Stimulated activated CD4-positive, alpha-beta T cell treated with anti-CD3 and anti-CD28 coated beads, Interleukin-12 subunit alpha, Interleukin-12 subunit beta, amount 100 ng/mL, for 48 hours (primary cell): ENCODE results near the gene HNRNPU.

Source experiments
- DNase-seq, 3 donors: peaks; one replicate each; pipeline ENCODE4 v3.0.0-alpha.2; 2020; ENCODE audit warnings: low read depth in 2 of 3, low spot score in 1 of 3

Gene HNRNPU

GRCh38 chr1:244864253-244865027 is at the start of gene HNRNPU:
Gene HNRNPU, minus strand, starts transcription at chr1:244864543. Its CDS starts 236 bp downstream, at chr1:244864307.
- DNase-seq: peak; percentile 90 to 95 (median 92)

DNA sequence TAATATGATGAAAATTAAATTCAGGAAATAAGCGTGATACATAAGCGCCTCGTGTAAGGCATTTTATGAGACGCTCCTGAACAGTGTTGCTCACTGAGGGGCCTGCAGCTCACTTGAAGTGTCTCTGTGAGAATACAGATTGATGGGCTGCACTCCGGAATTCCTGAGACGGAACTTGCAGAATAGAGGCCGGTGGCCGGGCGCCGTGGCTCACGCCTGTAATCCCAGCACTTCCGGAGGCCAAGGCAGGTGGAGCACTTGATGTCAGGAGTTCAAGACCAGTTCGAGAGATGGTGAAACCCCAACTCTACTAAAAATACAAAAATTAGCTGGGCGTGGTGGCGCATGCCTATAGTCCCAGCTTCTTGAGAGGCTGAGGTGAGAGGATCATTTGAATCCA is 49.5 kb upstream of the HNRNPU start:
- no peak for DNase-seq

GRCh38 chr1:244904119-244904518 is 39.8 kb upstream of the HNRNPU start:
- DNase-seq: no peak

GRCh38 chr1:244901400-244902015 is 37.2 kb upstream of the HNRNPU start:
- no peak for DNase-seq

GRCh38 chr1:244897476-244898254 is 33.3 kb upstream of the HNRNPU start:
- no peak for DNase-seq

GRCh38 chr1:244896550-244896949 is 32.2 kb upstream of the HNRNPU start:
- no peak for DNase-seq

GRCh38 chr1:244893836-244894235 is 29.5 kb upstream of the HNRNPU start:
- DNase-seq: no peak

GRCh38 chr1:244887281-244887680 is 22.9 kb upstream of the HNRNPU start:
- no peak for DNase-seq

DNA sequence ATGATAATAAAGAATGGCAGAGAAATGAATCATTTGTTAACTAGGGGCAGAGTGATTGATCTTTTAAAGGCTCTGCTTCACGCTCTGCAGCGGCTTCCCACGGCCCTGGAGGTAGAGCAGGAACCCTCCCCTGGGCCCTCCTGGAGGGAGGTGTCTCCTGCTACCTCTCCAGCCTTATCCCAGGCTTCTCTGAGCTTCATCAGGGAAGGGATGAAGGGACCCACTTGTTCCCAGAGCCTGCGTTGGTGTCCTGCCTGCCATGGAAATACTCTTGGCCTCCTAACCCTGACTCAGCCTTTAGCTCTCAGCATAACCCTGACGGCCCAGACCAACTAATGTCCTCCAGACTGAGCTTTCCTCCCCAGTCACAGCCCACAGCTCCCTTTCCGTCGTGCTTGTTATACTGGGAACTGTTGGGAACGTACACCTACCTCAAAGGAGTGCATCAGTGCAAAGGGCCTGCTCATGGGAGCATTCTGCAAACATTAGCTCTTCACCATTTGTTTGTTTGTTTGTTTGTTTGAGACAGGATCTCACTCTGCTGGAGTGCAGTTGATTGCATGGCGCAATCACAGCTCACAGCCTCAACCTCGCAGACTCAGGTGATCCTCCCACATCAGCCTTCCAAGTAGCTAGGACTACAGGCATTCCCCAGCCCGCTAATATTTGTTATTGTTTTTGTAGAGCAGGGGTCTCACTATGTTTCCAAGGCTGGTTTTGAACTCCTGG is 17.4 kb upstream of the HNRNPU start:
- no peak for DNase-seq

DNA sequence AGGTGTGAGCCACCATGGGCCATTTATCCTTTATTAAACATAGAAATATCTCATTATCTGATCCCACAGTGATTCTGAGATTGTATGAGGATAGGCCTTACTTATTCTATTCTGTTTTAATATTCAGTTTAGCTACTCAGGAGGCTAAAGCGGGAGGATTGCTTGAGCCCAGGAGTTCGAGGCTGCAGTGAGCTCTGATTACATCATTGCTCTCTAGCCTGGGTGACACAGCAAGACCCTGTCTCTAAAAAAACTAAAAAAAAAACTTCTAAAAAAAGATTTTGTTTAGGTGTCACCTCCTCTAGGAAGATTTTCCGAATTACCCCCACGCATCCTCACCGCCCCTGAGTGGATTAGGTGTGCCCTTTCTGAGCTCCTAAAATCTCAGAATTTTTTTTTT is 14.3 kb upstream of the HNRNPU start:
- no peak for DNase-seq

DNA sequence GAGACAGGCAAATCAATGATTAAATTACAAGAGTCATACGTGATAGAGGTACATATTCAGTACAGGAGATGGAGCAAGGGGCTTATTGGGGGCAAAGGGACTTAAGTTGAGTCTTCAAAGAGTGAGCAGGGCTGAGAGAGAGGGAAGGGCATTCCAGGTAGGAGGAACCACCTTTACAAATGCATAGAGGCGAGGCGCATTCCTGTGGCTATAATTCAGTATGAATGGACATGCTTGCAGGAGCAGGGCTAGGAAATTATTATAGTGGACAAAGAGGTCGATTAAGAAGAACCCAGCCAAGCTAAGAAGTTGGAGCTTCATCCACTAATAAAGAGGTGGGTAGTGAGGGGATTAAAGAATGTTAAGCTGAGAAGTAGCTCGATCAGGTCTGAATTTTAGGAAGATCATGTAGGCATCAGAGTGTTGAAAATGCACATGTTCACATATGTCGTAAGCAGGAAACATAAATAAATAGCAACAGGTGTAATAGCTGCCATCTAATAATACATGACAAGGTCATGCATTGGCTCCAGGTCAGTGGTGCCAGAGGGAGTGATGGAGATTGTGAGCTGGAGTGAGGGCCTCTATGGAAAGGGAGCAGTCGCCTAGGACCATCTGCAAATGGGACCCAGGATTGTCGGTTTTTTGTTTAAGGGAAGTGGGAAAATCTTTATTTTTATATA is 12.0 kb upstream of the HNRNPU start:
- no peak for DNase-seq

DNA sequence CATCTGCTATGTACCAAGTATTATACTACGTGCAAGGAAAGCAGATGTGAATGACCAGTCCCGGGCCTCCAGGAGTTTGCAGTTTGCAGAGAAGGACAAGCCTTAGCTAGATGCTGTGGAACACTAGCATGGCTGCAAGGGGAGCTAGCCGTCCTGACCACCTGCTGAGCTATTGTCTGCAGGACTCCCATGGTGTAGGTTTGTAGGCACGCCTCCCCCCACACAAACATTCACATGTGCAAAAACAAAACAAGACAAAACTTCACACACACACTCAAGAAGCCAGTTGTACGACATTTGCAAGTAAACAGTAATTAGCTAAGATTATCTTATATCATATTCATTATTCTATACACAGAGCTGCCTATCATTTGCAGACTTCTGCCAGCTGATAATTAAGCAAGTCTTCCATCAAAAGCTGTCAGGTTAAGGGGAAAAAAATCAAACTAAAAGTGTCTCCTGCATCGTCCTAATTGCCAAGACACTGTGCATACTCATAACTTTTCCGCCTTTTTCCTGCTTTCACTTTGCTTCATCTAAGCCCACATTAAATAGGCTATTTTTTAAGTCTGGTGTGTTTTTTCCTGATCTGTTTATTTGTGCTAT is 10.7 kb upstream of the HNRNPU start:
- DNase-seq: no peak

GRCh38 chr1:244869950-244870349 is 5.6 kb upstream of the HNRNPU start:
- DNase-seq: no peak

DNA sequence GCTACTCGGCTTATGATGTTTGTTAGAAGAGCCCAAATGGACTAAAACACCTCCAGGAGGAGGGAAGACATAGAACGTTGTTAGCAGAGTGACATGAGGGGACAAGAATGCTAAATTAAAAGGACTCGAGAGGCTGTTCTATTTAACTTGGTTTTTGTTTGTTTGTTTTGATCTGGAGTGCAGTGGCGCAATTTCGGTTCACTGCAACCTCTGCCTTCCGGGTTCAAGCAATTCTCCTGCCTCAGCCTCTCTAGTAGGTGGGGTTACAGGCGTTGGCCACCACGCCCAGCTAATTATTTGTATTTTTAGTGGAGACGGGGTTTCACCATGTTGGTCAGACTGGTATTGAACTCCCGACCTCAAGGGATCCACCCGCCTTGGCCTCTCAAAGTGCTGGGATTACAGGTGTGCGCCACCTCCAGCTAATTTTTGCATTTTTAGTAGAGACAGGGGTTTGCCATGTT is 5.1 kb upstream of the HNRNPU start:
- DNase-seq: no peak

GRCh38 chr1:244868484-244869363 is 4.4 kb upstream of the HNRNPU start:
- DNase-seq: no peak

DNA sequence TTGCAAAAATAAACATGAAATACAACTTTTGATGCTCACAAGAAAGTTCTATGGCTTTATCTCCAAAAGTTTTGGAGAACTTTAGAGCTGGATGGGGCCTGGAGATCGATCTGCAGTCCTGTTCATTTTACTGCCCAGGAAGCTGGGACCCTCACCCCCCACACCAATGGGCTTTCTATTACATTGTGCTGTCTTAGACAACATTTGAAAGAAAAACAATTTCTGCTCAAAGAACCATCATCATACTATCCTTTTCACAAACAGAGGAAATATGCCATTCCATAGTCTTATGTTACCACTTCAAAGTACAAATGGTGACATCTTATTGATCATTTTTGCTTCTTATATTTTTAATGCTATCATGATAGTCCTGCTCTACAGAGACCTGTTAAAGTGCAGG is 2.0 kb upstream of the HNRNPU start:
- no peak for DNase-seq

GRCh38 chr1:244865820-244866219 is 1.5 kb upstream of the HNRNPU start:
- no peak for DNase-seq

- DNase-seq: peak in 2 of 3 donors; percentile 17 to 23
Observed at GRCh38 chr1:244865028-244865371, 657 bp upstream of the HNRNPU start.

DNA sequence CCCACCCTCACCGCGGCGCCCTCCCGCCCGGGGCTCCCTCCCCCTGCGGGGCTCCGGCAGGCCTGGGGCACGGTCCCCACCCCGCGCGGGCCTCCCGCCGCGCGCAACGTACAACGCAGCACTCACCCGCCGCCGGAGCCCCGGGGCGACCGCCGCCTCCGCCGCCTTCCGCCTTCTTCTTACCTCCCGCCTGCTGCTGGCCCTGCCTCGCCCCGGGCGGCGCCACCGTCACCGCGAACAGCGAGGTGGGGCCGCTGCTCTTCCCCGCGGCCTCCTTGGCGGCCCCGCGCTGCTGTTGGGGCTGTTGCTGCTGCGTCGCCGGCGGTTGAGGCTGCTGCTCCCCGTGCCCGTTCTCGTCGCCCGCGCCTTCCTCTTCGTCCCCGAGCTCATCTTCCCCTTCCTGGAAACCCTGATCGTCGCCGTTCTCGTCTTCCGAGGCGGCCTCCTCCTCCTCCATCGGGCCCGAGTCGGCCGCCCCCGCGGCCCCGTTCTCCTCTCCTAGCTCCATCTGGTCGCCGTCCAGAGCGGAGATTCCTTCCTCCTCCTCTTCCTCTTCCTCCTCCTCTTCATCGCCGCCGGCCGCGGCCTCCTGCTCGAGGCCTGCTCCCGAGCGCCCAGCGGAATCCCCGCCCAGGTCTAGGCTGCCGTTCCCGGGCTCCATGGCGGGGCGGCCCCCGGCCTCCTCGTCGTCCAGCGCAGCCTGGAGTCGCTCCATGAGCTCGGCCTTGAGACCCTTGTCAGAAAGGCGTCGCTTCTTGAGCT is 671 bp downstream of the HNRNPU start:
- peak in 1 of 3 donors; percentile 18 for DNase-seq
